ENCODE measurements around the gene IRF4. TPM values are rescaled to one million over a fixed set of nuclear protein-coding genes. Genes with fewer than 3 reads are reported as not detected.

Gene IRF4
- total and polyA plus RNA-seq, 4 donors: 0.85 to 5.0 (median 2.9) TPM

DNA sequence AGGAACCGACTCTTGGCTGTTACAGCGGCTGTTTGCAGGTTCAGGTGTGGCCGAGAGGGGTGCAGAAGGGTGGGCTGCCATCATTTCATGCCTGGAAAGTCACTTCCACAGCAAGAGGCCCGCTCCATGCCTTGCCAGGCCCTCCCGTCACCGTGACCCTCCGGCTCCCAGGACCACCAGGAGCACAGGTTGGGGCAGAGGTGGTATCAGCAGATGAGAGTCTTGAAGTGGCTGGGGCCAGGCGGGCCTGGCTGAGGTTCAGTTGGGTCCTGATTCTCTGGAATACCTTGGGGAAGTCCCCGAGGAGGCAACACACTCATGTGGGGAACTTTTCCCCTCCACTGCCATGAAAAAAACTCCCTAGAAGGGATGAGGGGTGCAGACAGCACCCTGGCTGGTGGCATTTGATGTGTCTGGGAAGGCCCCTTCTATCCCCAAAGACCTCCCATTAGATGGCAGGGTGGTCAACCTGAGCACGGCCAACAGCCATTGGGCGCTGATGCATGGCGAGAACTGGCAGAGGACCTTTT is 34.2 kb upstream of the IRF4 start:
- no peaks in the 10 kb centered on the region for H3K36me3 ChIP-seq (ENCODE audit: control insufficient read depth in 4 of 4, insufficient read depth in 4 of 4, low read length in 4 of 4)
- peaks cover 0 to 4% (median 0%) of the 10 kb centered on the region in 4 donors for H3K9me3 ChIP-seq (ENCODE audit: control insufficient read depth in 4 of 4, insufficient read depth in 3 of 4, low read length in 3 of 4)
- WGBS, 2 donors: 86 to 89% methylated on average over 12 of the region's 12 CpGs
- ATAC-seq (ENCODE audit: insufficient read depth, low FRiP score): no peak
- H3K4me1 ChIP-seq (ENCODE audit: control insufficient read depth in 5 of 5, insufficient read depth in 5 of 5, low read length in 5 of 5): peaks cover 0 to 1% (median 0%) of the 10 kb centered on the region in 5 donors
- TF ChIP-seq, protein P1, sequence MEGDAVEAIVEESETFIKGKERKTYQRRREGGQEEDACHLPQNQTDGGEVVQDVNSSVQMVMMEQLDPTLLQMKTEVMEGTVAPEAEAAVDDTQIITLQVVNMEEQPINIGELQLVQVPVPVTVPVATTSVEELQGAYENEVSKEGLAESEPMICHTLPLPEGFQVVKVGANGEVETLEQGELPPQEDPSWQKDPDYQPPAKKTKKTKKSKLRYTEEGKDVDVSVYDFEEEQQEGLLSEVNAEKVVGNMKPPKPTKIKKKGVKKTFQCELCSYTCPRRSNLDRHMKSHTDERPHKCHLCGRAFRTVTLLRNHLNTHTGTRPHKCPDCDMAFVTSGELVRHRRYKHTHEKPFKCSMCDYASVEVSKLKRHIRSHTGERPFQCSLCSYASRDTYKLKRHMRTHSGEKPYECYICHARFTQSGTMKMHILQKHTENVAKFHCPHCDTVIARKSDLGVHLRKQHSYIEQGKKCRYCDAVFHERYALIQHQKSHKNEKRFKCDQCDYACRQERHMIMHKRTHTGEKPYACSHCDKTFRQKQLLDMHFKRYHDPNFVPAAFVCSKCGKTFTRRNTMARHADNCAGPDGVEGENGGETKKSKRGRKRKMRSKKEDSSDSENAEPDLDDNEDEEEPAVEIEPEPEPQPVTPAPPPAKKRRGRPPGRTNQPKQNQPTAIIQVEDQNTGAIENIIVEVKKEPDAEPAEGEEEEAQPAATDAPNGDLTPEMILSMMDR (IDR thresholded peaks at IDR 0.05; ENCODE audit: control extremely low read depth, extremely low read depth): no peak
- no peak for DNase-seq
- H3K27me3 ChIP-seq (ENCODE audit: control insufficient read depth in 3 of 3, insufficient read depth in 3 of 3, low read length in 2 of 3): no peaks in the 10 kb centered on the region
- no peak overlapping the region for H3K27ac ChIP-seq (ENCODE audit: low read depth in 1 of 2, low read length in 1 of 2)
- H3K4me3 ChIP-seq: no peak overlapping the region
- no peak overlapping the region for H3K9ac ChIP-seq (ENCODE audit: insufficient read depth in 1 of 2, low read length in 2 of 2)

DNA sequence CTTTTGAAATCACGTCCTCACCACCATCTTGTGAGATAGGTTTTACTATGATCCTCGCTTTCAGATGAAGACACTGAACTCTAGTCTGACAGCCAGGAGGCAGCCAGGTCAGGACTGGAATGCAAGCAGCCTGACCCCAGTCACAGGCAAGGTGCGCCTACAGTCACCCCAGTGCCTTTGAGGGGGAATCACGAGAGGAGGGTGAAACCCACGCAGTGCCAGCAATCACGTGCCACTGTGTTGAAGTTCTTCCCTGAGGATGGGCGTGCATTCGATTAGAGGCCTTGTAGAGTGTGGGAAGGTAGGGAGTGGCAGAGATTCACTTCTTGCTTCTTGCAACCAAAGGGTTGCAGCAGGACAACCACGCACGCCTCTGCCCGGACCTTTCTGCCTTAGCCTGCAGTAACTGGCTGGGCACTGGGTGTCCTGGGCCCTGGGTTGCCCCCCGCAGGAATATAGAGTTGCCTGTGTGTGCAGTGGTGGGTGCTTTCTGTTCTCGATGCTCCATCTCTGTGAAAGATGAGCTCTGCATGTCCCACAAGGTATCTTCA is 33.7 kb upstream of the IRF4 start:
- DNase-seq (no peak), ATAC-seq (ENCODE audit: insufficient read depth, low FRiP score) (no peak)
- peaks cover 0 to 1% (median 0%) of the 10 kb centered on the region in 5 donors for H3K4me1 ChIP-seq (ENCODE audit: control insufficient read depth in 5 of 5, insufficient read depth in 5 of 5, low read length in 5 of 5)
- no peak overlapping the region for H3K27ac ChIP-seq (ENCODE audit: low read depth in 1 of 2, low read length in 1 of 2)
- TF ChIP-seq, protein P1 (IDR thresholded peaks at IDR 0.05; ENCODE audit: control extremely low read depth, extremely low read depth): no peak
- no peaks in the 10 kb centered on the region for H3K27me3 ChIP-seq (ENCODE audit: control insufficient read depth in 3 of 3, insufficient read depth in 3 of 3, low read length in 2 of 3)
- 84 to 91% methylated on average over 13 of the region's 13 CpGs for WGBS, 2 donors
- no peaks in the 10 kb centered on the region for H3K36me3 ChIP-seq (ENCODE audit: control insufficient read depth in 4 of 4, insufficient read depth in 4 of 4, low read length in 4 of 4)
- H3K9ac ChIP-seq (ENCODE audit: insufficient read depth in 1 of 2, low read length in 2 of 2): no peak overlapping the region
- H3K4me3 ChIP-seq: no peak overlapping the region
- H3K9me3 ChIP-seq (ENCODE audit: control insufficient read depth in 4 of 4, insufficient read depth in 3 of 4, low read length in 3 of 4): peaks cover 0 to 4% (median 0%) of the 10 kb centered on the region in 4 donors

DNA sequence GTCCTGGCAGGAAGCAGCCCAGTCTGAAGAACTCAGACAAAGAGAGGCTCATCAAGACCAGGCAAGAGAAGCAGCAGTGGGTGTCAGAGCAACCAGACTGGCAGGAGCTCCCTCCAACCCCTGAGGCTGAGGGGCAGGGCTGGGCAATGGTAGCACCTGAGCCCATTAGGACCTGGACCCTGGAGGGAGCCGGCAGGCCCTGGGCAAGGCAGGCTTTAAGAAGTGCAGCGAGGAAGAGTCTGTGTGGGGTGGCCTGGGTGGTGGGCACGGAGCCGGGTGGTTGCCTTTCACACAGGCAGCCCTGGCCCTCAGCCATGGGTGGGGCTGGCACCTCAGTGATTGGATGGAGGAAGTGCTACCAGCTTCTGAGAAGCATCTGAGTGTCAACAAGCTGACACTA is 33.1 kb upstream of the IRF4 start:
- TF ChIP-seq, protein P1 (IDR thresholded peaks at IDR 0.05; ENCODE audit: control extremely low read depth, extremely low read depth): no peak
- H3K27me3 ChIP-seq (ENCODE audit: control insufficient read depth in 3 of 3, insufficient read depth in 3 of 3, low read length in 2 of 3): no peaks in the 10 kb centered on the region
- H3K9ac ChIP-seq (ENCODE audit: insufficient read depth in 1 of 2, low read length in 2 of 2): no peak overlapping the region
- H3K4me1 ChIP-seq (ENCODE audit: control insufficient read depth in 5 of 5, insufficient read depth in 5 of 5, low read length in 5 of 5): peaks cover 0 to 1% (median 0%) of the 10 kb centered on the region in 5 donors
- peaks cover 0 to 4% (median 0%) of the 10 kb centered on the region in 4 donors for H3K9me3 ChIP-seq (ENCODE audit: control insufficient read depth in 4 of 4, insufficient read depth in 3 of 4, low read length in 3 of 4)
- WGBS, 2 donors: 73 to 86% methylated on average over 4 of the region's 4 CpGs
- no peak overlapping the region for H3K4me3 ChIP-seq
- DNase-seq (no peak), ATAC-seq (ENCODE audit: insufficient read depth, low FRiP score) (no peak)
- no peaks in the 10 kb centered on the region for H3K36me3 ChIP-seq (ENCODE audit: control insufficient read depth in 4 of 4, insufficient read depth in 4 of 4, low read length in 4 of 4)
- H3K27ac ChIP-seq (ENCODE audit: low read depth in 1 of 2, low read length in 1 of 2): no peak overlapping the region

Data from lung (tissue), 12 donors.